Calu3 (cell line): ENCODE results near the gene MAFF. TPM values are rescaled to one million over a fixed set of nuclear protein-coding genes. Genes with fewer than 3 reads are reported as not detected.

Experiments
- BruUV-seq: library from RNA; stranded (reverse); fragments of 400-500 nt; replicated peaks from 2 replicates; lab custom pipeline; 2021; lab: Mats Ljungman, UMichigan
- CTCF ChIA-PET: fragments of 300-600 bp; sonication (Branson Sonifier 250); formaldehyde crosslinking; loops from one replicate; lab custom pipeline; 2022; ENCODE audit warnings: antibody characterized with exemption; lab: Charles Lee
- DNase-seq: peaks from one replicate; pipeline ENCODE4 v3.0.0; 2022
- H3K27ac Mint-ChIP-seq: one replicate; pipeline ENCODE4 v1.8.0; 2022; ENCODE audit warnings: mixed read lengths; ENCODE audit not compliant: unreplicated experiment
- H3K27me3 Mint-ChIP-seq: one replicate; pipeline ENCODE4 v1.8.0; 2022; ENCODE audit warnings: mixed read lengths; ENCODE audit not compliant: unreplicated experiment
- H3K36me3 Mint-ChIP-seq: one replicate; pipeline ENCODE4 v1.8.0; 2022; ENCODE audit warnings: mild to moderate bottlenecking, moderate library complexity, mixed read lengths; ENCODE audit not compliant: insufficient read depth, unreplicated experiment
- H3K4me1 Mint-ChIP-seq: one replicate; pipeline ENCODE4 v1.8.0; 2022; ENCODE audit warnings: mild to moderate bottlenecking, low read depth, mixed read lengths; ENCODE audit not compliant: unreplicated experiment
- H3K4me3 Mint-ChIP-seq: one replicate; pipeline ENCODE4 v1.8.0; 2022; ENCODE audit warnings: mild to moderate bottlenecking, low read depth, moderate library complexity, mixed read lengths; ENCODE audit not compliant: unreplicated experiment
- H3K9me3 Mint-ChIP-seq: one replicate; pipeline ENCODE4 v1.8.0; 2022; ENCODE audit warnings: low read depth, mixed read lengths; ENCODE audit not compliant: unreplicated experiment
- intact Hi-C: fragments of 100-400 bp; cut with micrococcal nuclease; formaldehyde crosslinking; loops from one replicate; pipeline ENCODE4 v1.10.0; 2022; ENCODE audit not compliant: unreplicated experiment
- total RNA-seq: library from RNA; stranded (reverse); gene quantifications from 2 replicates; pipeline ENCODE4 v1.2.3, GENCODE V29; 2022
- TF ChIP-seq, protein P1 (sequence below): fragments of 200-600 bp; IDR thresholded peaks from one replicate; pipeline ENCODE4 v1.8.0; 2022; ENCODE audit warnings: antibody characterized with exemption; ENCODE audit not compliant: unreplicated experiment

The MAFF gene
- total RNA-seq, 1 experiment from 2014 or later: 62.4 TPM

DNA sequence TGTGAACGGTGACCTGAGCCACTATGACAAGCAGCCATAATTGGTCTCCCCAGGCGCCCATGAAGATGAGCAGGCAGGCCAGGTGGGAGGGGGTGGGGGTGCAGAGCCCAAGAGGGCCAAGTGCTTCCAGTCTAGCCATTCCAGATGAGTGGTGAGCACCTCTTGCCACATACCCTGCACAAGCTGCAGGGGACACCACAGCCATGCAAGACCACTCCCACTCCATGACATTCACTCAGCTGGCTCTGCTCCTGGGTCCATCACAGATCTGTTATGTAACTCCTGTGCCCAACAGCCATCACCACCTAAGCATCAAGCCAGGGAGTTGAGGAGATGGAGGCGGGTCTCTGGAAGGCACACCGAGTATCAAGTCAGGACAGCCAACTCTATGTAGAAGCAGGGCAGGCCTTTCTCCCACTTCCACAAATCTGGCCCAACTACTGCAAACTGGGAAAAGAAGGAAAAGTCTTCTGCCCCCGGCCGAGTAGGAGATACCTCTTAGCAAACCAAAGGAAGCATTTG is 62.6 kb downstream of the MAFF start:
- no peak for DNase-seq
- TF ChIP-seq, protein P1, sequence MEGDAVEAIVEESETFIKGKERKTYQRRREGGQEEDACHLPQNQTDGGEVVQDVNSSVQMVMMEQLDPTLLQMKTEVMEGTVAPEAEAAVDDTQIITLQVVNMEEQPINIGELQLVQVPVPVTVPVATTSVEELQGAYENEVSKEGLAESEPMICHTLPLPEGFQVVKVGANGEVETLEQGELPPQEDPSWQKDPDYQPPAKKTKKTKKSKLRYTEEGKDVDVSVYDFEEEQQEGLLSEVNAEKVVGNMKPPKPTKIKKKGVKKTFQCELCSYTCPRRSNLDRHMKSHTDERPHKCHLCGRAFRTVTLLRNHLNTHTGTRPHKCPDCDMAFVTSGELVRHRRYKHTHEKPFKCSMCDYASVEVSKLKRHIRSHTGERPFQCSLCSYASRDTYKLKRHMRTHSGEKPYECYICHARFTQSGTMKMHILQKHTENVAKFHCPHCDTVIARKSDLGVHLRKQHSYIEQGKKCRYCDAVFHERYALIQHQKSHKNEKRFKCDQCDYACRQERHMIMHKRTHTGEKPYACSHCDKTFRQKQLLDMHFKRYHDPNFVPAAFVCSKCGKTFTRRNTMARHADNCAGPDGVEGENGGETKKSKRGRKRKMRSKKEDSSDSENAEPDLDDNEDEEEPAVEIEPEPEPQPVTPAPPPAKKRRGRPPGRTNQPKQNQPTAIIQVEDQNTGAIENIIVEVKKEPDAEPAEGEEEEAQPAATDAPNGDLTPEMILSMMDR: no peak
- peaks cover 32% of the 10 kb centered on the region for H3K4me1 Mint-ChIP-seq
- intact Hi-C loops: no loop called here
- BruUV-seq: no TSS peak
- CTCF ChIA-PET: no interaction called here
- no peak overlapping the region for H3K4me3 Mint-ChIP-seq
- H3K27me3 Mint-ChIP-seq: no peaks in the 10 kb centered on the region
- no peak overlapping the region for H3K27ac Mint-ChIP-seq
- H3K36me3 Mint-ChIP-seq: peaks cover 46% of the 10 kb centered on the region
- no peaks in the 10 kb centered on the region for H3K9me3 Mint-ChIP-seq

Other genes with a start within 250 kb of the MAFF start
- gene C22orf23, start 248.4 kb upstream of the MAFF start, total RNA-seq: 0.52 and 0.69 TPM in 2 replicates
- 105 and 111 TPM in 2 replicates for gene POLR2F, start 248.3 kb upstream of the MAFF start, total RNA-seq
- gene SOX10, start 217.4 kb upstream of the MAFF start, total RNA-seq: not detected in 2 replicates
- 54.2 and 58.3 TPM in 2 replicates for gene PICK1, start 144.6 kb upstream of the MAFF start, total RNA-seq
- not detected in 2 replicates for gene SLC16A8, start 117.8 kb upstream of the MAFF start, total RNA-seq
- gene BAIAP2L2, start 91.3 kb upstream of the MAFF start, total RNA-seq: 51.2 and 68.2 TPM in 2 replicates
- 43.5 and 44.0 TPM in 2 replicates for gene PLA2G6, start 20.2 kb upstream of the MAFF start, total RNA-seq
- gene TMEM184B, start 71.0 kb downstream of the MAFF start, total RNA-seq: 113 and 114 TPM in 2 replicates
- gene CSNK1E, start 115.4 kb downstream of the MAFF start, total RNA-seq: 172 and 178 TPM in 2 replicates